HG03103 (cell line): Measurements from ENCODE around the gene NDUFA3.
"Not testable (repeated sequence)": the region's sequence is repeated elsewhere in the genome, so short reads cannot be mapped to it uniquely, and the experiment has no call there.

Experiments
- ATAC-seq: cut with Tn5 transposase; IDR thresholded peaks from one replicate; pipeline ENCODE4 v1.9.1; 2021; ENCODE audit warnings: low read depth; ENCODE audit not compliant: unreplicated experiment

Gene NDUFA3

DNA sequence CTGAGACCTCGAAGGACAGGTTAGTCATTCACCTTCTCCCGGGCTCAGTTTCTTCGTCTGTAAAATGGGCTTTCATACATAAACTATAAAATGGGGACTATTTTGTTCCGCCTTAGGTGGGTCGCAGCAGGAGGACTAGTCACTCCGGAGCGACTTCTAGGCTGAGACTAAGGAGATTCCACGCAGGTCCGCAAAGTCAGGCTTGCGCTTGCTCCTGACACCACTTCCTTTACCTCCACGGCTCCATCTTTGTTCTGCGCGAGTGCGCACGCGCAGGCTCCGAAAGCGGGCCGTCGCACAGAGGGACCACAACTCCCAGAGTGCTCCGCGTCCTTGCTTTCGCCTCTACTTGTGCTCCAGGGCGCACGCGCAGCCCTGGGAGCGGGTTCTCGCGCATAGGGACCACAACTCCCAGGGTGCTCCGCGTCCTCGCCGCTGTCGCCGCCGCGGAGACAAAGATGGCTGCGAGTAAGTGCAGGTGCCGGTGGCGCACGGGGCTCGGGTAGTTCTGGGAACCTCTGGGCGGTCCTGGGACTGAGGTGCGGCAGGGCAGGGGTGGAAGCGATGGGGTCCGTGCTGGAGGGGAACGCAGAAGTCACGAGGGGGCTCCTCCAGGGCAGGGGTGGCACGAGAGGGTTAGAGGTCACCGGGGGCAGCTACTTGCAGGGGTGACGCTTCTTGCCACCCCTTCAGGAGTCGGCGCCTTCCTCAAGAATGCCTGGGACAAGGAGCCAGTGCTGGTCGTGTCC lies at the start of gene NDUFA3:
Gene NDUFA3, plus strand, starts transcription at position 435 of the 749 bp plus-strand sequence. Its CDS starts 24 bp downstream, at position 459.
- ATAC-seq = peak; percentile 91

DNA sequence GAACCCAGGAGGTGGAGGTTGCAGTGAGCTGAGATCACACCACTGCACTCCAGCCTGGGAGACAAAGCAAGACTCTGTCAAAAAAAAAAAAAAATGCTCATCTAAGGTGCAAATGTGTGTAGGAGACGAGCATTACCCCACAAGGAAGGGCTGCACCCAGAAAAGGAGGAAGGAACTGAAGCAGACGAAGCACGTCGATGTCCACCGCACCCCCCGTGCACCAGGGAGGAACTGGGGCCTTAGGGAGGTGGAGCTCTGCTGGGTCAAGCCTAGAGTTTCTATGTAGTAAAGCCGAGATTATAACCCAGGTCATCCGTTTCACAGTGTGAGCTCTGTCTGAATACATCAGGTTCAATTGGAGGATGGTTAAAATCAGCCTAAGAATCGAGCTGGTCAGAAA lies 40.0 kb upstream of the NDUFA3 start:
- ATAC-seq = no peak

DNA sequence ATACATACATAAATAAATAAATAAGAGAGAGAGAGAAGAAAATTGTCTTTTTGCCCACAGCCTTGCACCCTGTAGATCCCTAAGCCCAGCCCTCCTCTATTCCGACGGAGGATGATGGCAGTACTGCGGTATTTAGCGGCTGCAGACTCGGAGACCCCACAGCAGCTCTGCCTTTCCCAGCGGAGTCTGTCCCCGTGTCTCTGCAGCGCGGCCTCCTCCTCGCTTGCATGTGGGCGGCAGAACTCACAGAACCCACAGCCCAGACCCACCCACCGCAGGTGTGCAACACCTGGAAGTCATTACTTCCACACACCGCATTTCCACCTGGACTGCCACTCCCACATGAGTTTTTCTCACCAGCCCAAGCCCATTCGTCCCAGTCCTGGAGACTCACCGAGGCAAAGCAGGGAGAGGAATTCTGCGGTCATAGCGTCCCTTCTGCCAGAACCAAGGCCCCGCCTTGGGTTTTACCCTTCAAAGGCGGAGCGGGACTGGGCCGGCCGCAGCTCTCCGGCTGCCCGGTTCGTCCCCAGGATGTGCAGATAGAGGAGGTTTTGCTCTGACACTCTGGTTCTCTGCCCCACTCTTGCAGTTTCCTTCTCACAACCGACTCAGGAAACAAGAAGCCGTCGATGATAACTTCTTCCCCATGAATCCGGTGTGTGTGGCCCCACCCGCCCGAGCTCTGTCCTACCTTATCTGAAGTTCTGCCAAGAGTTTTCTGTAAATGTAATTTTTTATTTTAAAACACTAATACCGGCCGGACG lies 39.1 kb upstream of the NDUFA3 start, which contains the start of gene VSTM1:
Gene VSTM1, minus strand, starts transcription at position 548 of the 767 bp plus-strand sequence. Its CDS starts 120 bp downstream, at position 428.
- ATAC-seq = no peak

DNA sequence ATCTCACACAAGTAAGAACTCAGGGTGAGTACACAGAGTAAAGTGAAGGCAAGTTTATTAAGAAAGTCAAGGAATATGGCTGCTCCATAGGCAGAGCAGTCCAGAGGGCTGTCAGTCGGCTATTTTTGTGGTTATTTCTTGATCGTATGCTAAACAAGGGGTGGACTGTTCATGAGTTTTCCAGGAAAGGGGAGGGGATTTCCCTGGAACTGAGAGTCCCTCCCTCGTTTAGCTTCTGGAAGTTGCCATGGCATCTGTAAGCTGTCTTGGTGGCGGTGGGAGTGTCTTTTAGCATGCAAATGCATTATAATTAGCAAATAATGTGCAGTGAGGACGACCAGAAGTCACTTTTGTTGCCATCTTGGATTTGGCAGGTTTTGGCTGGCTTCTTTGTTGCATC lies 33.2 kb upstream of the NDUFA3 start:
- no peak for ATAC-seq

DNA sequence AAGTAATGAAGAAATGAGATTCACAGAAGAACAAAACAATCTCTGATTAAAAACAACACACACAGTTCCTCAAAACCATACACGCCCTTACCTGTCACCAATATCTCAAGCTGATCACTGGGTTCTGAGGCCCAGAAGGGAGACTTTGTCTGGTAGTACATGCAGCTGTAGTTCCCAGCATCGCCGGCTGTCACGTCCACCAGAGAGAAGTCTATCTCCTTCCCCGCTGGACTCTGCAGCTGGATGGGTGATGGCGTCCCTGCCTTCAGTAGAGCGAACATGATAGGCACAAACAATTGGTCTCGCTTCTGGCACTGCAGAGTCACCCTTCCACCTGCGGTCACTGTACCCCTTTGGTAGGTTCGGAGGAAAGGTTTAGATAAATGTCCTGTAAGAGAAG lies 28.8 kb upstream of the NDUFA3 start:
- ATAC-seq = no peak

DNA sequence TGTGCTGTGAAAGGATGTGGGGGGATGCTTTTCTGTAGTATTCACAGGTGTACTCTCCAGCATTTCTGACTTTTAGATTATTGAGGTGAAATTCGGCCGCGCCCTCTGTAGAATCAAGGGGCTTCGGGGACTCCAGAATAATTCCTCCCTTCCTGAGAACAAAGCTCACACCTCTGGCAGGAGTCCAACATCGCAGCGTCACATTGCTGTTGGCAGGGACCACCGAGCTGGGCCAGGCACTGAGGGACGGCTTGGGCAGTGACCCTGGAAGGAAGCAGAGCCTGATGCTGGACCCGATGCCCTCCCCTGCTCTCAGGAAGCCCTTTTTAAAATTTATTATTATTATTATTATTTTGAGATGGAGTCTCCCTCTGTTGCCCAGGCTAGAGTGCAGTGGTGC lies 27.8 kb upstream of the NDUFA3 start:
- ATAC-seq = no peak

DNA sequence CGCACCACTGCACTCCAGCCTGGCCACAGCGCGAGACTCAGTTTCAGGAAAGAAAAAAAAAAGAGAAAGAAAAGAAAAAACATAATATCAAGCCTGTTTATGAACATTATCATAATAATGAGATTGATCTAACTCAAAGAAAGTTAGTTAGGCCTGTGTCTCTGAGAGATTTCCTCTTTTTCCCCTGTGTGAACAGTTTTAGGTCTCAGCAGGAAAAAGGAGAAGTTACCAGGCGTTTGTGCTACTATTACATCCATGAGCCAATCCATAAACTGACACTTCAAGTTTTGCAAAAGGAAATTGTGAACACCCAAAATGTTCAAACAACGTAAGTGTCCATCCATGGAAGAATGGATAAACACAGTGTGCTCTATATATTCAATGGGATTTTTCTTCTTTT lies 25.3 kb upstream of the NDUFA3 start:
- ATAC-seq = no peak

DNA sequence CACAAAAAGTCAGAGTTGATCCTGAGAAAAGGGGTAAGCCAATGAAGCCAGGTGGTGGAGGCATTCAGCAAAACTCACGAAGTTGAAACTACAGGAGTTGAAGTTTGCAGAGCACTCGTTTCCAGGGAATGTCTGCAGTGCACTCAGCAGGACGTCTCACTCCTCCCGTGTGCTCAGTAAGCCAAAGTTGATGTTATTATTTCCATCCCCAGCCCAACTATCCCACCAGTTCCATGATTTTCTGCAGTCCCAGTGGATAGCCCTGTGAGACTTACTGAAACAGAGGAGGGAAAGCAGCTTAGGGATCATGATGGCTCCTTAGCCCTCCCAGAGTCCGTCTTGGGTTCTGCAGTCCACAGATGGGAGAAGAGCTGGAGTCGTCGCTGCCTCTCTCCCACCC lies 21.6 kb upstream of the NDUFA3 start, which contains the start of gene TARM1:
Gene TARM1, minus strand, starts transcription at position 334 of the 400 bp plus-strand sequence. Its CDS starts 25 bp downstream, at position 309.
- no peak for ATAC-seq

DNA sequence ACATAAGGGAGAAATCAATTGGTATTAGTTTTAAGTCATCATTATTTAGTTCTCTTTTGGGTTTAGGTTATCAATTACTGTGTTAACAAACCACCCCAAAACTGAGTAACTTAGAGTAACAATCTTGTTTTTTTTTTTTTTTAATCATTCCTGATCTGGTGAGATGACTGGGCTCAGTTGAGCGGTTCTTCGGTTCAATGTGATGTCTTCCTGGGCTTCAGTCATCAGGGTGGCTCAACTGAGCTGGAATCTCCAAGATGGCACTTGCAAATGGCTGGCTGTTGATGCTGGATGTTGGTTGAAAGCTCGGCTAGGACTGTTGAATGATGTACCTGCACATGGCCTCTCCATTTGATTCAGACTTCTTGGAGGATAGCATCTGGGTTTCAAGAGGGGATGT lies 18.2 kb upstream of the NDUFA3 start:
- ATAC-seq = no peak

DNA sequence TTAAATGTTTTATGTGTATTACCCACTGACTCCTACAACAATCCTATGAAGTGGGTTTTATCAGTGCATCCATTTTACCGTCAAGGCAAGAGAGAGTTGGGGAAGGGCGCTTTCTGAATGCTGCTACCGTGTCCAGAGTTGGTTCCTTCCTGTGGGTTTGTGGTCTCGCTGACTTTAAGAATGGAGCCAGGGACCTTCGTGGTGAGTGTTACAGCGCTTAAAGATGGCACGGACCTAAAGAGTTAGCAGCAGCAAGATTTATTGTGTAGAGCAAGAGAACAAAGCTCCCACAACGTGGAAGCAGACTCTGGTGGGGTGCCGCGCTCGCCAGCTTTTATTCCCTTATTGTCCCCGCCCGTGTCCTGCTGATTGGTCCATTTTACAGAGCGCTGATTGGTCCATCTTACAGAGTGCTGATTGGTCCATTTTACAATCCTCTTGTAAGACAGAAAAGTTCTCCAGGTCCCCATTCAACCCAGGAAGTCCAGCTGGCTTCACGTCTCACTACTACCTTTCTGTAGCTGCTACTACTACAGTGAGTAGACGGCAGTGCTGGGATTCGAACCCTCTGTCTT lies 8.1 kb upstream of the NDUFA3 start:
- no peak for ATAC-seq

DNA sequence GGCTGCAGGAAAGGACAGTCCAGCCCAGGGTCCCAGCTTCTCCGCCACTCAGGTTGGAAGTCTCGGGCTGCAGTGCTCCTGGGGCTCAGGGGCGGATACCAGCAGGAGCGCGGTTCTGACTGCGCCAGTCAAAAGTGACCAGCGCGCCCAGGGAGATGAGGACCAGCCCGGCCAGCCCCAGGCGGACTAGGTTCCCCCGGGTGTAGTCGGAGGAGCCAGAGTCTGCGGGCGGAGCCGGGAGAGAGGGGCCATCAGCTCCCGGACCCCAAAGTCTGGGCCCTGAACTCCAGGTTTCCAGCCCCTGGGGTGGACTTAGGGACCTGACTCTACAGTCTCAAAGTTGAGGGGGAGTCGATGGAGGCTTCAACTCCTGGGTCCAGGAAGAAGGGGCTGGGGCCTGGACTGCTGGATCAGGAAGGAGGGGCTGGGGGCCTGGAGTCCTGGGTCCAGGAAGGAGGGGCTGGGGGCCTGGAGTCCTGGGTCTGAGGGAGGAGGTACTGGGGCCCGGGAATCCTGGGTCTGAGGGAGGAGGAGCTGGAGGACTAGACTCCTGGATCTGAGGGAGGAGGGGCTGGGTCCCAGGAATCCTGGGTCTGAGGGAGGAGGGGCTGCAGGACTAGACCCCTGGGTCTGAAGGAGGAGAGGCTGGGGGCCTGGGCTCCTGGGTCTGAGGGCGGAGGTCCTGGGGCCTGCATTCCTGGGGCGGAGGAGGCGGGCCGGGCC lies 7.4 kb upstream of the NDUFA3 start:
- no peak for ATAC-seq

DNA sequence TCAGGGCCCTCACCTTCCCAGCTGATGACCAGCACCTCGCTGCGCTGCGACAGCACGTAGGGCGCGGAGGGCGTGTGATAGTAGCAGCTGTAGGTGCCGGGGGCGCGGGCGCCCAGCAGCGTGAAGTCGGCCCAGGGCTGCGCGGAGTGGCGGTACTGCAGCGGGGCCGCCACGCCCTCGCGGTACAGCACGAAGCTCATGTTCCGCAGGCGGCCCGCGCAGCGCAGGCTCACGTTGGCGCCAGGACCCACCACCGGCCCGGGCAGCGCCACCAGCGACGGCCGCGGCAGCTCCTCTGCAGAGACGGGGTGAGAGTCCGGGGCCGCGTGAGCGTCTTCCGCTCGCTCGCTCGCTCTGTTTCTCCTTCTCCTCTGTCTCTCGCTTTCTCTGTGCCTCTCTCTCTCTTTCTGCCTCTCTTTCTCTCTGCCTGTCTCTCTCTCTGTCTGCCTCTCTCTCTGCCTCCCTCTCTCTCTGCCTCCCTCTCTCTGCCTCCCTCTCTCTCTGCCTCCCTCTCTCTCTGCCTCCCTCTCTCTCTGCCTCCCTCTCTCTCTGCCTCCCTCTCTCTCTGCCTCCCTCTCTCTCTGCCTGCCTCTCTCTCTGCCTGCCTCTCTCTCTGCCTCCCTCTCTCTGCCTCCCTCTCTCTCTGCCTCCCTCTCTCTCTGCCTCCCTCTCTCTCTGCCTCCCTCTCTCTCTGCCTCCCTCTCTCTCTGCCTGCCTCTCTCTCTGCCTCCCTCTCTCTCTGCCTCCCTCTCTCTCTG lies 6.6 kb upstream of the NDUFA3 start:
- not testable (repeated sequence) for ATAC-seq

DNA sequence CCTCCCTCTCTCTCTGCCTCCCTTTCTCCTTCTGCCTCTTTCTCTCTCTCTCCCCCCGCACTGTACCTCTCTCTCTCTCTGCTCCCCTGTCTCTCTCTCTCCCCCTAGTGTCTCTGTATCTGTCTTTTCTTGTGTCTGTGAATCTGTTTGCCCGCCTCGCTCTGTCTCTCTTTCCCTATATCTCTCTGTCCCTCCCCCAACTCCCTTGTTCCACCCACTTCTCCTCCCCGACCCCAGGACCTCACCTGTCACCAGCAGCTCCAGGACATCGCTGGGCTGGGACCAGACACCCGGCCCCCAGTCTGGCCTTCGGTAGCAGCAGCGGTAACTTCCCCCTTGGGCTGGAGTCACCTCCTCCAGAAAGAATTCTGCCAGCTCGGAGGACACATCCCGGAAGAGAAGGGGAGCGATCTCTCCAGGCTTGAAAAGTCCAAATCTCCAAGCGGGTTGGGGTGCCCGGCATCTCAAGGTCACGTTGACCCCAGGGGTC lies 6.0 kb upstream of the NDUFA3 start:
- ATAC-seq = no peak

DNA sequence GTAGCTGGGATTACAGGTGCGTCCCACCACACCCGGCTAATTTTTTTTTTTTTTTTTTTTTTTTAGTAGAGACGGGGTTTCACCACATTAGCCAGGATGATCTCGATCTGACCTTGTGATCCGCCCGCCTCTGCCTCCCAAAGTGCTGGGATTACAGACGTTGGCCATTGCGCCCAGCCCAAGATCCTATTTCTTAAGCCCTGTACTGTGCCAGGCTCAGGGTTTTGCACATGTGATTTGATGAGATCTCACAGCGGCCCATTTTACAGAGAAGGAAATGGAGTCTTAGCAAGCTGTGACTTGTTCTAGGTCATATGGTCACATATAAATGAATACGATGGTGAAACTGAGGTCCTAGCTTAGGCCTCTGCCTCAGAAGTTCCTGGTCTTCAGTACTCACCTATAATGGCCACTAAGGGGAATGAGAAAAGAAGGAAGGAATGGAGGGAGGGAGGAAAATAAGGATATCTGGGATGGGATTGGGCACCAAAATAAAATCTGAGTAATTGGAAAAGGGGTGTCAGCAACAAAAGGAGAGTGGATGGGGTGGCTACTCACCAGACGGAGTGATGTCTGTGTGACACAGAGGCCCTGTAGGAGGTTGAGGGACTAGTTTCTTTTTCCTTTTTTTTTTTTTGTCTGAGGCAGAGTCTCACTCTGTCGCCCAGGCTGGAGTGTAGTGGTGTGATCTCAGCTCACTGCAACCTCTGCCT lies 3.3 kb upstream of the NDUFA3 start:
- no peak for ATAC-seq

DNA sequence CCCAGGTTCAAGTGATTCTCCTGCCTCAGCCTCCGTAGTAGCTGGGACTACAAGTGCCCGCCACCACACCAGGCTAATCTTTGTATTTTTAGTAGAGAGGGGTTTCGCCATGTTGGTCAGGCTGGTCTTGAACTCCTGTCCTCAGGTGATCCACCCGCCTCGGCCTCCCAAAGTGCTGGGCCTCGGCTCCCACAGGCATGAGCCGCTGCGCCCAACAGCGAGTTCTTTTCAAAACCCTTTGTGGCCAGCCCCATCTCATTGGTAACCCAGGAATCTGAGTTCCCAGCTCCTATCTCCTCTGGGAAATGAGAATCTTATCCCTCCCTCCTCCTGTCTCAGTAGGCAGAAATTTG lies 2.8 kb upstream of the NDUFA3 start:
- ATAC-seq = not testable (repeated sequence)

DNA sequence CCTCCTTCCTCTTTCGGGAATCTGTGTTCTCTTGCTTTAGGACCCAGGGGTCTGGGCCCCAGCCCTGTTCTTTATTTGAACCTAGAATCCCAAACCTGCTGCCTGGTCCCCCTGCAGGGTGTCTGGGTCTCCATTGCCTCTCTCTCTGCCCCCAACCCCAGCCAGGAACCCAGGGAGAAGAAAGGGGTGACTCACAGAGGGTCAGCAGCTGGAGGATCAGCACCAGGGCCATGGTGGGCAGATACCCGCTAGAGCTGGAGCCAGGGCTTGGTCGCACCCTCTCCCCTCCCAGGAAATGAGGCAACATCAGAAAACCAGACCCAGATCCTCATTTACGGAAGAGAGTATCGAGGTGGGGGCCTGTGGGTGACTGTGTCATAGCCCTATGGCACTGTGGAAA lies 2.1 kb upstream of the NDUFA3 start, which contains the start of gene OSCAR:
Gene OSCAR, minus strand, starts transcription at position 243 of the 400 bp plus-strand sequence. Its CDS starts 11 bp downstream, at position 232.
- ATAC-seq = no peak

DNA sequence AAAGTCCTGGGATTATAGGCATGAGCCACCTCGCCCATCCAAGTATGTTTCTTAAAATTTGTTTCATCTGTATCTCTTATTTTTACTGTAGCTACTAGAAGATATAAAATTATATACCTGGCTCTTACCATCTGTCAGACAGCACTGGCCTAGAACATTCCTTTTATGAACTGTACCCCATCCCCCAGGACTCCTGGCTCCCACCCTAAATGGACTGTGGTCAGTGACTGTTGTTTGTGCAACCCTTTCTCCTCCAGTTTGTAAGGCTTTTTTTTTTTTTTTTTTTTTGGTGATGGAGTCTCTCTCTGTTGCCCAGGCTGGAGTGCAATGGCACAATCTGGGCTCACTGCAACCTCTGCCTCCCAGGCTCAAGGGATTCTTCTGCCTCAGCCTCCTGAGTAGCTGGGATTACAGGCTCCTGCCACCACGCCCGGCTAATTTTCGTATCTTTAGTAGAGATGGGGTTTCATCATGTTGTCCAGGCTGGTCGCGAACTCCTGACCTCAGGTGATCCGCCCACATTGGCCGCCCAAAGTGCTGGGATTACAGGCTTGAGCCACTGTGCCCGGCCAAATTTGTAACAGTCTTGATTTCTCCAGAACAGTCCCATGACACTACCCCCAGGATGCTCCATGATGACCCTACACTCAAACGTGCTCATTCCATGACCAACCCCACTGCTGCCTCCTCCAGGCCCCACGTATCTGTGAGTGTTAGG lies 2.5 kb downstream of the NDUFA3 start:
- no peak for ATAC-seq

DNA sequence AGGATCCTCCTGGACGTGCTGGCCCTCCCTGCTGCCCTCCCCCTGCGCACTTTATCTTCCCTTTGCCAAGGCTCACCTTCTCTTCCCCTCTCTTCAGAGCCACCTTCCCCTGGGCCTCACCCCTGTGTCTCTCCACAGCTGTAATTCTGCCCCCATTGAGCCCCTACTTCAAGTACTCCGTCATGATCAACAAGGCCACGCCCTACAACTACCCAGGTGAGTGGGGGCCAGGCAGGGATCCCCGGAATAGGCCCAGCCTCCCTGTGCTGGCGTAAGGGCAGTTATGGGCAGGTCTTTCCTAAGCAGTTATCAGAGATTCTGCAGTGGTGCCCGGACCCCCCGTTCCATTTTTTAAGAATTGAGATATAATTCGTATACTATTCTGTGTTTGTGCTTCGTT lies 3.1 kb downstream of the NDUFA3 start:
- no peak for ATAC-seq

DNA sequence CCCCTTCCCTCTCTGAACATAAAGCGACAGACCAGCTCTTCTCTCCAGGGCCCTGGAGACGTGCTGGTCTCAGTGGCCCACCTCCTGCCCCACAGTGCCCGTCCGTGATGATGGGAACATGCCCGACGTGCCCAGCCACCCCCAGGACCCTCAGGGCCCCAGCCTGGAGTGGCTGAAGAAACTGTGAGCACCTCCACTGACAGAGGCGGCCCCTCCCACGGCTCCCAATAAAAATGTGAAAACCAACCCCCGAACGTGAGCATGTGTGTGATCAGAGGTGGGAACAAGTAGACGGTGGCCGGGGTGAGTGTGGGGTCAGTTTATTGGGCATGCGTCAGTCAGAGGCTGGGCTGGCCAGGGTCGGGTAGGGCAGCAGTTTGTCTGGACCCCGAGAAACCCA lies 4.1 kb downstream of the NDUFA3 start:
- no peak for ATAC-seq
